ENCODE measurements around the gene LDAH.

DNA sequence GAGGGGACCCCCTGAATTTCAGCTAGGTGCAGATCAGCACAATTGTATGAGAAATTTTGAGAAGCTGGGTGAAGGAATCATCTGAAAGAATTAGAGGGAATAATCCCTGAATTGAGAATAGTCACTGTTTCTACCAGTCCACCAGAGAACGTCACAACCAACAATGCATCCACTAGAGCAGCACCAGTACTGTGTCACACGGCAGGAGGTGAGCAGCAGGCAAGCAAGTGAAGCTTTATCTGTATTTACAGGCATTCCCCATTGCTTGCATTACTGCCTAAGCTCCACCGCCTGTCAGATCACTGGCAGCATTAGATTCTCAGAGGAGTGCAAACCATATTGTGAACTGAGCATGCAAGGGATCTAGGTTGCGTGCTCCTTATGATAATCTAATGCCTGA, 115.3 kb downstream of the LDAH start:
- TF ChIP-seq EZH2phosphoT487 (IDR thresholded peaks at IDR 0.05; ENCODE audit: insufficient read depth, low read depth) (no peak), EZH2 (IDR thresholded peaks at IDR 0.05; ENCODE audit: insufficient read depth, poor library complexity, severe bottlenecking) (no peak)

All from GM23248 (cell line).